Loucy (cell line): ENCODE data around the gene EPB41L5.

ENCODE experiments used
- H2AFZ ChIP-seq: fragments of 200-600 bp; sonication (generic); 2 replicates; pipeline ENCODE4 v1.6.0; 2016; ENCODE audit warnings: antibody characterized with exemption, mild to moderate bottlenecking, low read length, moderate library complexity
- H3F3A ChIP-seq: fragments of 200-600 bp; 2 replicates; pipeline ENCODE4 v1.6.0; 2016; ENCODE audit warnings: antibody characterized with exemption, low read depth, mild to moderate bottlenecking
- H3K27me3 ChIP-seq: fragments of 200-600 bp; sonication (generic); 2 replicates; pipeline ENCODE4 v1.6.1; 2014; ENCODE audit warnings: low read length, mild to moderate bottlenecking; ENCODE audit not compliant: insufficient read depth, poor library complexity, severe bottlenecking
- H3K36me3 ChIP-seq: fragments of 200-600 bp; sonication (generic); 2 replicates; pipeline ENCODE4 v1.6.1; 2016; ENCODE audit warnings: low read length; ENCODE audit not compliant: insufficient read depth
- H3K4me1 ChIP-seq: fragments of 200-600 bp; sonication (generic); 2 replicates; pipeline ENCODE4 v1.5.1; 2014; ENCODE audit warnings: low read length, mild to moderate bottlenecking; ENCODE audit not compliant: insufficient read depth, poor library complexity, severe bottlenecking
- H3K4me2 ChIP-seq: fragments of 200-600 bp; sonication (generic); 2 replicates; pipeline ENCODE4 v1.6.0; 2014; ENCODE audit warnings: antibody characterized with exemption, low read length, low read depth, mild to moderate bottlenecking; ENCODE audit not compliant: poor library complexity, severe bottlenecking
- H3K4me3 ChIP-seq: fragments of 200-600 bp; sonication (generic); 2 replicates; pipeline ENCODE4 v1.5.1; 2014; ENCODE audit warnings: low read length, mild to moderate bottlenecking, mixed read lengths; ENCODE audit not compliant: poor library complexity, severe bottlenecking
- H3K79me2 ChIP-seq: fragments of 200-600 bp; sonication (generic); 2 replicates; pipeline ENCODE4 v1.6.1; 2014; ENCODE audit warnings: low read length; ENCODE audit not compliant: insufficient read depth
- H3K9ac ChIP-seq: fragments of 200-600 bp; sonication (generic); 2 replicates; pipeline ENCODE4 v1.6.0; 2014; ENCODE audit warnings: mild to moderate bottlenecking, low read depth, low read length, moderate library complexity; ENCODE audit not compliant: poor library complexity, severe bottlenecking
- H3K9me2 ChIP-seq: fragments of 200-600 bp; sonication (generic); replicated peaks from 2 replicates; pipeline ENCODE4 v1.6.1; 2016; ENCODE audit warnings: low read depth, low read length, mixed read lengths
- H3K9me3 ChIP-seq: fragments of 200-600 bp; sonication (generic); 2 replicates; pipeline ENCODE4 v1.6.1; 2014; ENCODE audit warnings: mild to moderate bottlenecking, antibody characterized with exemption, low read length, low read depth; ENCODE audit not compliant: insufficient read depth
- H4K20me1 ChIP-seq: fragments of 200-600 bp; sonication (generic); 2 replicates; pipeline ENCODE4 v1.6.0; 2014; ENCODE audit warnings: antibody characterized with exemption, low read length, mild to moderate bottlenecking; ENCODE audit not compliant: insufficient read depth, poor library complexity, severe bottlenecking
- CTCF ChIP-seq: fragments of 200-600 bp; sonication (generic); conservative IDR thresholded peaks from 2 replicates; pipeline ENCODE4 v1.5.1; 2014; ENCODE audit warnings: mild to moderate bottlenecking, antibody characterized with exemption, low read length
- EZH2phosphoT487 ChIP-seq: fragments of 200-600 bp; IDR thresholded peaks from 2 replicates; pipeline ENCODE4 v1.6.1; 2018; ENCODE audit warnings: antibody characterized with exemption, mild to moderate bottlenecking, moderate library complexity, borderline replicate concordance

EPB41L5 gene

GRCh38 chr2:120125195-120125594, 112.3 kb downstream of the EPB41L5 start:
- Histone ChIP-seq H3K36me3 (no peaks in the 10 kb centered on the region), H3K27me3 (no peaks in the 10 kb centered on the region), H2AFZ (no peak overlapping the region), H3K9me3 (no peaks in the 10 kb centered on the region), H3K79me2 (no peaks in the 10 kb centered on the region), H3F3A (no peaks in the 10 kb centered on the region), H4K20me1 (no peaks in the 10 kb centered on the region), H3K4me3 (no peak overlapping the region), H3K4me2 (no peak overlapping the region), H3K9me2 (no peaks in the 10 kb centered on the region), H3K4me1 (no peaks in the 10 kb centered on the region), H3K9ac (no peak overlapping the region)
- no peak for TF ChIP-seq CTCF
- TF ChIP-seq EZH2phosphoT487 = no peak

- H2AFZ ChIP-seq = no peak overlapping the region
- H3K79me2 ChIP-seq = no peaks in the 10 kb centered on the region
- H4K20me1 ChIP-seq = no peaks in the 10 kb centered on the region
- H3K9ac ChIP-seq = no peak overlapping the region
- no peak overlapping the region for H3K4me2 ChIP-seq
- no peaks in the 10 kb centered on the region for H3K4me1 ChIP-seq
- no peaks in the 10 kb centered on the region for H3K36me3 ChIP-seq
- no peaks in the 10 kb centered on the region for H3F3A ChIP-seq
- H3K4me3 ChIP-seq = no peak overlapping the region
- TF ChIP-seq CTCF (no peak), EZH2phosphoT487 (no peak)
- H3K9me3 ChIP-seq = no peaks in the 10 kb centered on the region
- no peaks in the 10 kb centered on the region for H3K27me3 ChIP-seq
- no peaks in the 10 kb centered on the region for H3K9me2 ChIP-seq
Measured at GRCh38 chr2:120128216-120128615, 115.3 kb downstream of the EPB41L5 start.

GRCh38 chr2:120132190-120132589, 119.3 kb downstream of the EPB41L5 start:
- Histone ChIP-seq H3K79me2 (no peaks in the 10 kb centered on the region), H3K4me2 (no peak overlapping the region), H2AFZ (no peak overlapping the region), H3K9me2 (no peaks in the 10 kb centered on the region), H3K27me3 (no peaks in the 10 kb centered on the region), H3F3A (no peaks in the 10 kb centered on the region), H3K36me3 (peaks cover 6% of the 10 kb centered on the region; the same call in 1 of the 2 replicates), H3K4me1 (no peaks in the 10 kb centered on the region), H3K4me3 (no peak overlapping the region), H4K20me1 (no peaks in the 10 kb centered on the region), H3K9me3 (no peaks in the 10 kb centered on the region), H3K9ac (no peak overlapping the region)
- TF ChIP-seq EZH2phosphoT487 (no peak), CTCF (no peak)
